Stimulated activated CD4-positive, alpha-beta T cell treated with anti-CD3 and anti-CD28 coated beads, TNF-alpha, amount 100 ng/mL, for 48 hours (primary cell): ENCODE results near the gene SYNDIG1L.
"Not testable (repeated sequence)": the region's sequence is repeated elsewhere in the genome, so short reads cannot be mapped to it uniquely, and the experiment has no call there.

ENCODE experiments used
- DNase-seq, 3 donors: peaks; one replicate each; pipeline ENCODE4 v3.0.0-alpha.2; 2020; ENCODE audit warnings: low read depth in 3 of 3

SYNDIG1L gene

DNA sequence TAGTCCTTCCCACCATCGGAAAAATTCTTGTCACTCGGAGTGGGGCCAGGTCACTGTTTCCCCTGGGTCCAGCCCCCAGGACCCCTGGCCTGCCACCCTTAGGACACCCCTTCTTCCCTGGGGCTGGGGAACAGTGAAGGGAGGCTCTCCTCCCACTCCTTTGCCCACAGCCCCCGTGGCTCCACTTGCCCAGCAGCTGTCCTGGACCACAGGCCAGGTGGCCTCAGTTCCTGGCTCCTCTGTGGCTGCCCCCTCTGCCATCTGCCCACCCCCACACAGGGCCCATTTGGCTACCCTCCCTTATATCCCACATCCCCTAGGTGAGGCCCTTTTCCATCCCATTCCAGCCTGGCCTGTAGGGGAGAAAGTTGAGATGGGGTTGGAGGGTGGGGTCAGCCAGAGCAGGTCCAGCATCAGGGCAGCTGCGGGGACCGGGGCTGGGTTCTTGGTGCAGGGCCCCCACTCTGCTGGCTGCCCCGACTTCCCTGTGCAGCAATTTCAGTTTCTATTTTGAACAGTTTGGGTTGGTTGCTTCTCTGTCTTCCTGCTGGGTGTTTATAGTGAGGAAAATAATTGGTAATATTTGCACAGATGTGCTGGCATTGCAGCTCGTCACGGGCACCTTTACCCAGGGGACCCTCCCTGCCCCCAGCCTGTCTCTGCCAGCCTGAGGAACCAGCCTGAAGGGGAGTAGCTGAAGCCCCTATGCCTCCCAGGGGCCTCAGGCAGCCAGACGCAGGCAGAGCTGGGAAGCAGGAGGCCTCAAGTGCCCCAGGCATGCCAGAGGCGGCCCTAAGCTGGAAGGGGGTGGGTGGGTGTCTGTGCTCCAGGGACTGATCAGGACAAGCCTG is 23.4 kb downstream of the SYNDIG1L start:
- no peak for DNase-seq

GRCh38 chr14:74401504-74402241 is 24.3 kb downstream of the SYNDIG1L start:
- DNase-seq, result peak; percentile 10 to 45 (median 25)

- no peak for DNase-seq
These were observed 25.0 kb downstream of the SYNDIG1L start for GRCh38 chr14:74400919-74401503.

DNA sequence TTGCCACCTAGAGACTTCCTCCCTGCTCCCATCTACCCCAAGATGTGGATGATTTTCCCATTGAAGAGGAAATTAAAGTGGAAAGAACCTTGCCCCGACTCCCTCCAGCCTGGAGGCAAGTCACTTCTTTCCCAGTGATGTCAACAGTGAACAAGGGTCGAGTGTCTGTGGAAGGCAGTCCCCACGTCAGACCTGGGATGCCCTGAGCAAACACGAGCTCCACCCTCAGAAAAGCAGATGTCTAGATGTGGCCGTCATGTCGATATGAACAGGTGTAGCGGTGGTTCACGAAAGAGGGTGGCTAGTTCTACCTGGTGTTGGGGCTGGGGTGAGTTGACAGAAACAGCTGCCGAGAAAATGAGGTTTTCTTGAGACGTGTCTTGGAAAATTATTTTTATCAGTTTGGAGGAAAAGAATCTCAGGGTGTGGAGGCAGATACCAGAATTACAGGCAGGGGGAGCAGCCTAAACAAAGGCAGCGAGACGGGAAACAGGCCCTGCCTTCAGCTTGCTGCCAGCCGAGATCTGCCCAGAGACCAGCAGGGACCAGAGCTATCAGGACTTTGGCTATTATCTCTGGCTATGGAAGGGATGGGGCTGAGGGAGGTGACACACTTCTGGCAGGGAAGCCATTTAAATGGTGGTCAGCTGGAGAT is 25.9 kb downstream of the SYNDIG1L start:
- DNase-seq, result no peak

DNA sequence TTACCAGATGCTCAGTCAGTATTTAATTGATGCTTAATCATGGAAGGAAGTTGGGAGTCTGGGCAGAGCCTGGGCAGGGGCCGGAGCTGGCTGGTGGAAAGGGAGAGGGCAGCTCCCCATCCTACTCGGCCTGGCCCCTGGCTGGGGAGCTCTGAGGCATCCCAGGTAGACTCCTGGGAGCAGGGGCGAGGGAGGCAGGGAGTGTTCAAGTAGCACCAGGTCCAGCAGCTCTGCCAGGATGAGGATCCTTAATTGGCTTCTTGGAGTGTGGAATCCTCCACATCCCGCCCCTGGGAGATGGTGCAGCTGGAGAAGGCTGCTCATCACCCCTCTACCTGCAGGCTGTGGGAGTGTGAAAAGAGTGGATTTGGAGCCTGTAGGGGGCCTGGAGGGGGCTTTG is 30.9 kb downstream of the SYNDIG1L start:
- DNase-seq, result no peak

- no peak for DNase-seq
These were observed 31.5 kb downstream of the SYNDIG1L start for GRCh38 chr14:74394549-74394948.

DNA sequence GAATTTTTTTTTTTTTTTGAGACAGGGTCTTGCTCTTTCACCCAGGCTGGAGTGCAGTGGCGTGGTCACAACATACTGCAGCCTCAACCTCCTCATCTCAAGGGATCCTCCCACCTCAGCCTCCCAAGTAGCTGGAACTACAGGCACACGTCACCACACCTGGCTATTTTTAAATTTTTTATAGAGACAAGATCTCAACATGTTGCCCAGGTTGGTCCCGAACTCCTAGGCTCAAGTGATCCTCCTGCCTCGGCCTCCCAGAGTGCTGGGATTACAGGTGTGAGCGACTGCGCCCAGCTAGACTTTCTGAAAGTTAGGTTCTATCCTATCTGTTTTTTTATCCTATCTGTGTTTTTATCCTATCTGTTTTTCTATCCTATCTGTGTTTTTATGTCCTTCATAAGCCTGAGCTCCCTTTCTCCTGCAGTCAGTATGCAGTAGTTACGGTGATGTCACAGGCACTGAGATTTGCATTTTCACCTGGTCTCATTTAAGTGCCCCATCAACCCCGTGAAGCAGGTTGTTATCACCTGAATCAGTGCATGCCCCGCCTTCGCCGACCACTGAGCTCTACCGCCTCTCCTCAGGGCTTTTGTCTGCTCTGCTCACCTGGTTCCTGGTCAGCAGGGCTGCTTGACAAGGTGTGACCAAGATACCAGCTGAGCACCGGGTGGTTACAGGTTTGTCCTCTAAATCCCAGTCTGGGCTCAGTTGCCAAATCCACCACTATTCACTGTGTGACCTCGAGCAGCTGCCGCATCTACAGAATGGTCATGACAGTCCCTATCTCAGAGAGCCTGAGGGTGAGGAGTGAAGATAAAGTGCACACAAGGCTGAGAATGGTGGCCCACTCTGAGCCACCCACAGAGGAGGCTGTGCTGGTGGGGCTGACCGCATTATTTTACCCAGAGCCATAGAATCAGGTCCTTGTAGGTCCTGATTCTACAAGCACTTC is 33.1 kb downstream of the SYNDIG1L start:
- DNase-seq, result no peak

- DNase-seq, result no peak
These were observed 34.5 kb downstream of the SYNDIG1L start for GRCh38 chr14:74391479-74391878.

DNA sequence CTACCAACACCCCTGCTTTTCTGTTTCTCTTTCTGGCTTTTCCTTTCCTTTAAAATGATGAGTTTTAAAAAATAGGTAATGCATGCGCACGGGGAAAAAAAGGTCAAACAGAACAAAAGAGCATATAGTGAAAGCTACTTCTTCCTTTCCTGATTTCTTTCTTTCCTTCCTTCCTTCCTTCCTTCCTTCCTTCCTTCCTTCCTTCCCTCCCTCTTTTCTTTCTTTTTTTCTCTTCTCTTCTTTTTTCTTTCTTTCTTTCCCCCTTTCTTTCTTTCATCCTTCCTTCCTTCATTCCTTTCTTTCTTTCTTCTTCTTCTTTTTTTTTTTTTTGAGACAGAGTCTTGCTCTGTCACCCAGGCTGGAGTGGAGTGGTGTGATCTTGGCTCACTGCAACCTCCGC is 35.5 kb downstream of the SYNDIG1L start:
- not testable (repeated sequence) for DNase-seq

GRCh38 chr14:74389980-74390379 is 36.0 kb downstream of the SYNDIG1L start:
- no peak for DNase-seq

GRCh38 chr14:74382231-74382630 is 43.8 kb downstream of the SYNDIG1L start:
- DNase-seq, result no peak

DNA sequence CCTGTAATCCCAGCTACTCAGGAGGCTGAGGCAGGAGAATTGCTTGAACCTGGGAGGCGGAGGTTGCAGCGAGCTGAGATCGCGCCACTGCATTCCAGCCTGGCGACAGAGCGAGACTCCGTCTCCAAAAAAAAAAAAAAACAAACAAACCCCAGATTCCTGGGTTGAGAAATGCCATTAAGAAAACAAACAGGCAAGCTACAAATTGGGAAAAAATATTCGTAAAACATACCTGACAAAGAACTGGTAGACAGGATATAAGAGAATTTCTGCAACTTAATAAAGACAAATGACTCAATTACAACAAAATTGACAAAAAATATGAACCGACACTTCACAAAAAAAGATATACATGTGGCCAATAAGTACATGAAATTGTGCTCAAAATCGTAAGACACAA is 44.4 kb downstream of the SYNDIG1L start:
- DNase-seq, result not testable (repeated sequence)

- DNase-seq, result no peak
These were observed 45.2 kb downstream of the SYNDIG1L start for GRCh38 chr14:74380845-74381244.

GRCh38 chr14:74380172-74380571 is 45.8 kb downstream of the SYNDIG1L start:
- no peak for DNase-seq

GRCh38 chr14:74377976-74378690 is 47.9 kb downstream of the SYNDIG1L start:
- no peak for DNase-seq

- no peak for DNase-seq
These were observed 57.6 kb downstream of the SYNDIG1L start for GRCh38 chr14:74368441-74368840.

- no peak for DNase-seq
These were observed 58.0 kb downstream of the SYNDIG1L start for GRCh38 chr14:74368026-74368425.

GRCh38 chr14:74364271-74364880 is 61.6 kb downstream of the SYNDIG1L start:
- DNase-seq, result no peak

DNA sequence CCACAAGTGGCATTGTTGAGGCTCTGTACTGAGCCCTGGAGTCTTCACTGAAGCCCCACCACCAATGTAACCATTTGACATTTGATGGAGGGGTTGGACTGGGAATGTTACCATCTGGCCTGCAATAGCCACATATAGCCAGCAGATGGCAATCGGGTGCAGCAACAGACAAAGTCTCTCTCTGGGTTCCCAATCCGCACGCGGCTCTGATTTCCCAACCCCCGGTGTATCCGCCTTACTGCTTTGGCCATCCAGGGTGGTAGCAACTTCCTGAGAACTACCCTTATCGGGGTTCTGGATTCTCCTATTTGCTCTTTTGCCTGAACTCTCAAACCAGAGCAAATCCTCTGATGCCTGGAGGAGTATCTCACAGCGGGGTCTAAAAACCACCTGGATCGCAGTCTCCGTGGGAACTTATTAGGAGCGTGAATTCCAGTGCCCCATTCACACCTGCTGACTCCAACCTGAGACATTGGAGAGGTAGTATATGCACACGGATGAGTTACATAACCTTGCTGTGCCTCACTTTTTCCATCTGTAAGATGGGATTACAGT is 63.6 kb downstream of the SYNDIG1L start:
- peak; percentile 35 to 43 (median 35) for DNase-seq

- no peak for DNase-seq
These were observed 65.8 kb downstream of the SYNDIG1L start for GRCh38 chr14:74360163-74360562.
